ENCODE measurements around the gene RYR3. TPM values are rescaled to one million over a fixed set of nuclear protein-coding genes. Genes with fewer than 3 reads are reported as not detected.

The RYR3 gene
- total and polyA plus RNA-seq, 10 of the 15 experiments (the other 5 are each of a cell fraction or from before 2014, with no cell fraction given), result under 0.01 to 0.44 (median 0.16) TPM; not detected in 5

- intact Hi-C loops (cut with micrococcal nuclease; ENCODE audit: unreplicated experiment) (loop anchor here (1.0 kb wide), 1 partner anchor 226 kb away; no protein-coding TSS in a partner anchor), in situ Hi-C loops (cut with MboI) (loop anchor here (5.0 kb wide), 1 partner anchor 224 kb away; no protein-coding TSS in a partner anchor)
- ChIA-PET SMC1A (ENCODE audit: uncharacterized antibody, unreplicated experiment) (interaction anchor here (1.0 to 2.0 kb wide), 4 partner anchors 9 to 574 kb away, joined by 3 to 8 read pairs (median 4); partner anchors contain the start of gene CHRM5), CTCF (interaction anchor here (0.6 to 7.7 kb wide), 16 partner anchors 9 to 652 kb away, joined by 3 to 62 read pairs (median 5); partner anchors contain the start of genes CHRM5 and RYR3), RAD21 (ENCODE audit: unreplicated experiment) (interaction anchor here (0.6 to 2.5 kb wide), 4 partner anchors 37 to 445 kb away, joined by 3 to 9 read pairs (median 4); no protein-coding TSS in a partner anchor), POLR2A (no interaction called here)
- peak; percentile 73 for ATAC-seq
- no peaks in the 10 kb centered on the region for H3K36me3 ChIP-seq (ENCODE audit: control insufficient read depth in 2 of 2, insufficient read depth in 2 of 2, low read length in 1 of 2)
- no peaks in the 10 kb centered on the region for H3K4me1 ChIP-seq (ENCODE audit: control insufficient read depth, insufficient read depth, low read length)
- H4K20me1 ChIP-seq (ENCODE audit: control insufficient read depth, insufficient read depth), result no peaks in the 10 kb centered on the region
- no peak overlapping the region for H2AFZ ChIP-seq (ENCODE audit: control insufficient read depth, low read depth, low read length)
- H3K9me3 ChIP-seq (replicated peaks; ENCODE audit: control insufficient read depth, insufficient read depth, low read length), result no peaks in the 10 kb centered on the region
- TF ChIP-seq SMC3 (IDR thresholded peaks at IDR 0.05; ENCODE audit: borderline replicate concordance, low read length) (peak; percentile 46; the same call in 1 of the 2 replicates), RAD21 (IDR thresholded peaks at IDR 0.05; ENCODE audit: insufficient read depth, low read depth, low read length) (peak; percentile 37), CTCF (IDR thresholded peaks at IDR 0.05 in 2 of 3, conservative IDR thresholded peaks at IDR 0.05 in 1 of 3; ENCODE audit: control insufficient read depth in 2 of 3, extremely low read depth in 1 of 3, insufficient read depth in 1 of 3, low read depth in 3 of 3, low read length in 3 of 3) (peak; percentile 63 to 84 (median 84)), CHD1 (IDR thresholded peaks at IDR 0.05; ENCODE audit: low read depth, low read length) (no peak)
- H3K79me2 ChIP-seq (ENCODE audit: control insufficient read depth, insufficient read depth, low read length), result no peaks in the 10 kb centered on the region
- no peak overlapping the region for H3K27ac ChIP-seq (ENCODE audit: control insufficient read depth, insufficient read depth)
- no peak for FAIRE-seq
- BruUV-seq (replicated peaks), result no TSS peak
- H3K4me2 ChIP-seq (ENCODE audit: control insufficient read depth, insufficient read depth), result no peak overlapping the region
- no peak for DNase-seq (ENCODE audit: low read depth, low spot score)
- H3K4me3 ChIP-seq, result no peak overlapping the region
- no peaks in the 10 kb centered on the region for H3K27me3 ChIP-seq (replicated peaks in 1 of 2; ENCODE audit: control insufficient read depth in 2 of 2, insufficient read depth in 2 of 2, low read length in 1 of 2)
- 24% methylated on average over 14 of the region's 15 CpGs for WGBS (ENCODE audit: insufficient coverage, insufficient replicate concordance, low lambda C conversion rate, missing lambda C conversion rate)
- H3K9ac ChIP-seq (ENCODE audit: control insufficient read depth, insufficient read depth, low read length), result no peak overlapping the region
Observed at GRCh38 chr15:33737687-33738601, 427.2 kb downstream of the RYR3 start.
